Kidney (tissue), 14 donors: ENCODE measurements around the gene WDFY3. TPM values are rescaled to one million over a fixed set of nuclear protein-coding genes. Genes with fewer than 3 reads are reported as not detected.

ENCODE experiments used
- DNase-seq, 5 donors: peaks; one replicate each; pipeline ENCODE4 v3.0.0-alpha.2; 2013 to 2020
- FAIRE-seq: peaks from 2 replicates; lab custom pipeline; 2012; peaks lifted over from hg19 to GRCh38; lab: Jason Lieb, UNC
- H3K27ac ChIP-seq, 2 donors: one replicate each; pipeline ENCODE4 v1.7.0; 2013; ENCODE audit warnings: low read depth in 2 of 2, low read length in 2 of 2, inconsistent platforms in 1 of 2
- H3K27me3 ChIP-seq: one replicate; pipeline ENCODE4 v1.7.1; 2013; ENCODE audit warnings: low read length, inconsistent platforms; ENCODE audit not compliant: control insufficient read depth, insufficient read depth
- H3K36me3 ChIP-seq, 3 donors: one replicate each; pipeline versions ENCODE4 v1.7.0 to v1.7.1; 2013; ENCODE audit warnings: low read length in 3 of 3, control low read depth in 1 of 3, inconsistent platforms in 1 of 3; ENCODE audit not compliant: insufficient read depth in 3 of 3, control insufficient read depth in 2 of 3
- H3K4me1 ChIP-seq, 3 donors: one replicate each; pipeline versions ENCODE4 v1.7.0 to v1.7.1; 2013; ENCODE audit warnings: low read length in 3 of 3, inconsistent platforms in 1 of 3, low read depth in 1 of 3; ENCODE audit not compliant: control insufficient read depth in 2 of 3, insufficient read depth in 2 of 3
- H3K4me3 ChIP-seq, 3 donors: one replicate each; pipeline versions ENCODE4 v1.7.0 to v1.8.1; 2013; ENCODE audit warnings: low read length in 3 of 3, control low read depth in 1 of 3, inconsistent platforms in 1 of 3
- H3K9ac ChIP-seq, 3 donors: one replicate each; pipeline versions ENCODE4 v1.7.0 to v1.7.1; 2013; ENCODE audit warnings: low read length in 3 of 3, control low read depth in 1 of 3, inconsistent platforms in 1 of 3
- H3K9me3 ChIP-seq, 3 donors: one replicate each; pipeline versions ENCODE4 v1.7.0 to v1.7.1; 2013; ENCODE audit warnings: low read length in 3 of 3, control low read depth in 1 of 3, inconsistent platforms in 1 of 3; ENCODE audit not compliant: control insufficient read depth in 2 of 3, insufficient read depth in 1 of 3
- CTCF ChIP-seq: IDR thresholded peaks from 3 replicates; pipeline ENCODE4 v1.5.1; 2012; ENCODE audit warnings: mild to moderate bottlenecking, moderate library complexity, borderline replicate concordance; ENCODE audit not compliant: insufficient read depth; ENCODE audit errors: extremely low read depth
- intact Hi-C: fragments of 100-400 bp; cut with DNase I; formaldehyde crosslinking; loops from one replicate; pipeline ENCODE4 v1.11.1; 2022
- polyA plus RNA-seq: library from polyadenylated mRNA; stranded (reverse); fragments of 350-450 nt; fragmentation: Illumina TruSeq; extraction: RNeasy Lipid Tissue Mini Kit (QIAGEN cat#74804); gene quantifications from one replicate; pipeline ENCODE4 v1.2.3, GENCODE V29; 2014; ENCODE audit warnings: low read depth, low replicate concordance; ENCODE audit not compliant: insufficient read depth
- total RNA-seq: library from RNA; stranded (reverse); fragmentation: NEBNext Ultra II Directional; extraction: Animal tissue kit (Norgen Biotek cat#: 25700); gene quantifications from one replicate; pipeline ENCODE4 v1.2.1, GENCODE V29; 2021
- donor health status: control.
- donor health status: control.
- donor health status: control.
- donor health status: control.
- donor health status: control.
- donor health status: DM: yes; HTN: yes; CAD: no.
- donor health status: Normal renal cell carcinoma (clear cell type).

The WDFY3 gene
- total and polyA plus RNA-seq, 2 donors from 2014 or later = 9.4 to 151 TPM

DNA sequence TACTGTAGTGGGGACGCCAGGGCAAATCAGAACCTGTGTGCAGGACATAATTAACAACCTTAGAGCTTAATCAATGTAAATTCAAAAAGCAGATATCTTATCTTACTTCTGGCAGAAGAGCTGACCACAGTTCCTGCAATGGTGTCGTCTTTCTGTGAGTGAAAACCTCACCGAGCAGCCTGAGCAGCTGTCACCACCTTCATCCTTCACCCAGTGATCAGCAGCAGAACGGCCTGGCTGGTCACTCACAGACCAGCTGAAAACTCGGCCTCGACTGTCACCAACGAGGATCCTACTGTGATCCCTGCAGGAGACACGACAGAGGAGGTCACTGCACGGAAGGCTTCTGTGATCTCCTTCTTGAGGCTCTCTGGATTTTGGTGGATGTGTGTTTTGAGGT is 289.4 kb downstream of the WDFY3 start:
- peaks cover 0 to 63% (median 33%) of the 10 kb centered on the region in 3 donors for H3K36me3 ChIP-seq
- H3K27me3 ChIP-seq = no peaks in the 10 kb centered on the region
- no peak overlapping the region for H3K9ac ChIP-seq
- H3K9me3 ChIP-seq = no peaks in the 10 kb centered on the region
- no peak overlapping the region for H3K4me3 ChIP-seq
- DNase-seq (no peak), FAIRE-seq (no peak)
- no peak for TF ChIP-seq CTCF
- intact Hi-C loops = no loop called here
- H3K4me1 ChIP-seq = peaks cover 0 to 11% (median 0%) of the 10 kb centered on the region in 3 donors
- H3K27ac ChIP-seq = no peak overlapping the region

GRCh38 chr4:84673475-84674240 is 292.8 kb downstream of the WDFY3 start:
- no peak overlapping the region for H3K4me3 ChIP-seq
- H3K27me3 ChIP-seq = no peaks in the 10 kb centered on the region
- no peak overlapping the region for H3K9ac ChIP-seq
- no peaks in the 10 kb centered on the region for H3K9me3 ChIP-seq
- DNase-seq (peak in 2 of 5 donors; percentile 51 to 62), FAIRE-seq (no peak)
- H3K27ac ChIP-seq = no peak overlapping the region
- no peaks in the 10 kb centered on the region for H3K4me1 ChIP-seq
- H3K36me3 ChIP-seq = peaks cover 2 to 61% (median 38%) of the 10 kb centered on the region in 3 donors
- TF ChIP-seq CTCF = no peak
- intact Hi-C loops = no loop called here

GRCh38 chr4:84672177-84672576 is 294.3 kb downstream of the WDFY3 start:
- no peak overlapping the region for H3K9ac ChIP-seq
- no peak for TF ChIP-seq CTCF
- no peak overlapping the region for H3K4me3 ChIP-seq
- no peaks in the 10 kb centered on the region for H3K9me3 ChIP-seq
- no peaks in the 10 kb centered on the region for H3K4me1 ChIP-seq
- no peak for FAIRE-seq
- intact Hi-C loops = no loop called here
- no peak for DNase-seq
- no peak overlapping the region for H3K27ac ChIP-seq
- peaks cover 4 to 48% (median 28%) of the 10 kb centered on the region in 3 donors for H3K36me3 ChIP-seq
- H3K27me3 ChIP-seq = no peaks in the 10 kb centered on the region
